Eye (tissue), 1 donor: ENCODE data around the gene RAB10.
A peak's percentile ranks its signal among the peaks of the same experiment; 100 is the strongest.
"Not testable (repeated sequence)": the region's sequence is repeated elsewhere in the genome, so short reads cannot be mapped to it uniquely, and the experiment has no call there.

Source experiments
- DNase-seq: peaks from one replicate; pipeline ENCODE4 v3.0.0-alpha.2; 2015

Gene RAB10

DNA sequence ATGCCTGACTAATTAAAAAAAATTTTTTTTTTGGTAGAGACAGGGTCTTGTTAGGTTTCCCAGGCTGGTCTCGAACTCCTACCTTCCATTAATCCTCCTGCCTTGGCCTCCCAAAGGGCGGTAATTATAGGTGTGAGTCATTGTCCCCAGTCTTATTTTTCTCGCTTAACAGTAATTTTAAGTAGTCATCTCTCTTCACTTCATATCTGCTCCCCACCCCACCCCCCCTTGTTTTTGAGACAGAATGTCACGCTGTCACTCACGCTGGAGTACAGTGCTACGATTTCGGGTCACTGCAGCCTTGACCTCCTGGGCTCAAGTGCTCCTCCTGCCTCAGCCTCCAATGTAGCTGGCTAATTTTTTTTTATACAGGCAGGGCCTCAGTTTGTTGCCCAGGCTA lies 27.7 kb downstream of the RAB10 start:
- DNase-seq, result no peak

DNA sequence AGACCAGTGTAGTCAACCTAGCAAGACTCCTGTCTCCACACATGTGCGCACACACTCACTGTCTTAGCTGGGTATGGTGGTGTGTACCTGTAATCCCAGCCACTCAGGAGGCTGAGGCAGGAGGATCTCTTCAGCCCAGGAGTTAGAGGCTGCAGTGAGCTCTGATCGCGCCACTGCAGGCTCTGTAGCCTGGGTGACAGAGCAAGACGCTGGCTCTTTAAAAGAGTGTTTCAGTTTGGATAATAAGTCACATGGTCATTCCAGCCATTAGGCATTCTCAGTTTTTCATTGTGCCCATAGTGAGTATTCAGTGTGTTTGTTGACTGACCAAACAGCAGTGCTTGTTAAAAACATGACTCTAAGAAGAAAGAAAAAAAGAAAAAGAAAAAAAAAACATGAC lies 31.0 kb downstream of the RAB10 start:
- DNase-seq, result no peak

DNA sequence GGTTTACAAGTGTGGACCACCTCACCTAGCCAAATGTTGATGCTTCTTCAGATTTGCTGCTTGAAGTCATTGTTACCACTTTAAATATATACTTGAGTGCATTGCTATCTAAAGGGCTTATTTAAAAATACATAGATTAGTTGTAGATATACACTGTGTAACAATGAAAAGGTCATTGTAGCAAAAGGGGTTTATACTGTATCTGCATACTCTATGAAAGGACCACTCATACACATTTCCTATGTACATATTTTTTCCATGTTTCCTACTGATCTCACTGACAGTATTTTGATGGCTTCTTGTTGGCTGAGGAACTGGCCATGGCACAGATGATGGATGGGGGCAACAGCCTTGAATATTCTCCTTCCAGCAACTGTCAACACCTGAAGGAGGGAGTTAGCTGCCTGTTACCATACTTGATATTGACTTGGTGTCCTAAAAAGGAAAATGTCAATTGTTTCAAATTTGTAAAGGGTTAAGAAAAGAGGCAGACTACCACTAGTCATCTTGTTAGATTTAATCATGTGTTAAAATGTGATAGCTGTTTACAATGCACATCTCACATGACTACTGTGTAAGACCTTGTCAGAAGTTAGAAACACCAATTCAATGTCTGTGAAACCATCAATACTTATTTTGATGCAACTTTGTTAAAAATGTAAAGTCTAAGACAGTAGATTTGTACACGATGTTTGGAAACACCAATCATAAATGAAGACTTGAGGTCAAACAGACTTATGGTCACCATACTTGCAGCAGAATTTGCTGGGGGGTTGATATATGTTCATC lies 33.5 kb downstream of the RAB10 start:
- no peak for DNase-seq

DNA sequence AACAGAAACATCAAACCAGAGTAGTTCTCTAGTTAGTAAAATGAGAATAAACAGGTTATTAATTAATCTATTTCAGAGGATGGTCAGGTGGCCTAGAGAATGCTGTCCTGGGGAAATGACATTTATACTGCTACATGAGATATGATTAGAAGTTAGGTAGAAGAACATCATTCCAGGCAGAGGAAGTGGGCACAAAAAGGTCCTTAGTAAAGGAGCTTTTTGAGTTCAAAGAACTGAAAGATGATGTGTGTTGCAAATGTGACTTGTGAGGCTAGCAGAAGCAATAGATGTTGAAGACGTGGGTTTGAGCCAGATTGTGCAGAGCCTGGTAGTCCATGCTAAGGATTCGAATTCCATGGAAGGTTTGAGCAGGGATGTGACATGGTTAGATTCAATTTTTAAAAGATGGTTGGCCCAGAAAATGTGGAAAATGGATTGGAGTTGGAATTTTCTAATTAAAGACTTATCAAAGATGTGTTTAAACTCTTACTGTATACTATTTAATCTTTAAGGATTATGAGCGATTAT lies 34.2 kb downstream of the RAB10 start:
- DNase-seq, result no peak

DNA sequence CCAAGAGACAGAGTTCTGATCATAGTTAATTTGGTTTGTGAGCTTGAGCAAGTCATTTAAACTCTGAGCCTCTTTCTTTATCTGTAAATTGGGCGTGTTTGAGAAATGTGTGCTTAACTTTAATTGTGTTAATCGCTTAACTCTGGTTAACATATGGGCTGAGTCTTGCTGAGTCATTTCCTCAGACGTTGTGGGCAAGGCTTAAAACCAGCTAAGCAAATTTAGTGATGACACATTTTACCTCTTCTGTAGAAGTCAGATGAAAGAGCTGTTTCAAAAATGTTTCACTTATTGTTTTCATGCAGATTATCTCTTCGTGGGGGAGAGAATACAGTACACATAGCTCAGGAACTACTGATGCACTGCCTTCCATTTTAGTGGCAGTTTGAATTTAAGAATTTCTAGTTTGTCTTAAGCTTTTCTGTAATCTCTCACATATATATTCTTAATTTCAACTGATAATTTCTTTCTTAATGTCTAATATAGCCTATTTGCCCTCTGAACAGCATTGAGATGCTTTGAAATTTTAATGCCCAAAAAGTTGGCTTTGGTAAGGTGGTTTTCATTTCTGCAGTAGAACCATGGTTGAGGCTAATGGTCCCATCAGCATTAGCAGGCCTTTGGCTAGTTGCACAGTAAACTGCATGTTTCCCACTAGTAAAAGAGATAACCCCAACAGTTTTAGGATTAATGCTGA lies 34.9 kb downstream of the RAB10 start:
- DNase-seq, result peak; percentile 5

DNA sequence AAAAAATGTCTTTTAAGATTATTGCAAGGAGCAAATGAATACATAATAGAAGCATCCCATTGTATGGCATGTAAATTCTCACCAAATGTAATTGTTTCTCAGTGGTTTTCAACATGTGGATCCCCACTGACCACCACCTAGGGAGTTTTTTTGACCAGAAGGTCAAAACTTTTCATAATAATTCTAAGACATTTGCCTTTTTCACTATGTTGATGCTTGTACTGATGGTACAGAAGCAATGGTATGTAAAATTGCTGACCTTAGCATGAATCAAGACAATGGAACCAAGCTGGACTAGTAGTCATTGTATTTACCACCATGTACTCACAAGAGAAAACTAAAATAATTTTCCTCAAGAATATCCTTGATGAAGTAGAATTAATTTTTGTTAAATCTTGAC lies 36.8 kb downstream of the RAB10 start:
- DNase-seq, result no peak

DNA sequence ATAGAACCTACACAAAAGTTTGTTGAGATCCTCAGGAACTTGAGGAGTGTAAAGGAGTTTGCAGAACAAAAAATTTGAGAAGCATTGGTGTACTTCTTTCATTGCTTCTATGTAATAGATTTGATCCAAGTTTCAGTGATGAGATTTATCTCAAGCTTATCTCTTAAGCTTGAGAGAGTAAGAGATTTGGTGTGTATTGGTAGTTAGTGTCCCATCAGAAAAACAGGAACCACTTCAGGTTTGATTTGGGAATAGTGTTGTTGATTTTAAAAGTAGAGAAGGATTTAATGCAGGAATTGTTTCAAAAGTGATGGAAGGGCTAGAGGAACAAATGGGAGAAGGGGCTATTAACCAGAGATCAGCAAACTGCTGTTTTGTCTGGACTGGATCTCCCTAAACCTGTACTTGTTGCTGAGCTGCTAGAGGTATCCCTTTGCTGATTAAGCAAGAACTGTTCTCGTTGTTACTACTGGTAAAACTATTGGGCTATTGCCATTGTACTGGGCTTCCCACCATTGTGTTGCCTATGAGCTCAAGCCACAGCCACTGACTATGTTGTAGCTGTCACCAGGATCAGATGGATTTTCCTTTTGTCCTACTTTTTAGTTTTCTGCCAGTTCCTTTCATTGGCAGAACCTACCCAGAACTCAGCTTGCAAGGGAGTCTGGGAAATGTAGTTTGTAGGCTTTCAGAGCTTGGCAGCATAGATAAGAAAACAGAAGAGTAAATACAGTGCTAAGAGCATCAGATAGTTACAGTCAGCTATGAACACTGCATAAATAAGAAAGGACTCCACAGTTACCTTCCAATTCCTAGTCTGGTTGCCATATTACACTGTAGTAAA lies 39.3 kb downstream of the RAB10 start:
- DNase-seq, result peak; percentile 8

DNA sequence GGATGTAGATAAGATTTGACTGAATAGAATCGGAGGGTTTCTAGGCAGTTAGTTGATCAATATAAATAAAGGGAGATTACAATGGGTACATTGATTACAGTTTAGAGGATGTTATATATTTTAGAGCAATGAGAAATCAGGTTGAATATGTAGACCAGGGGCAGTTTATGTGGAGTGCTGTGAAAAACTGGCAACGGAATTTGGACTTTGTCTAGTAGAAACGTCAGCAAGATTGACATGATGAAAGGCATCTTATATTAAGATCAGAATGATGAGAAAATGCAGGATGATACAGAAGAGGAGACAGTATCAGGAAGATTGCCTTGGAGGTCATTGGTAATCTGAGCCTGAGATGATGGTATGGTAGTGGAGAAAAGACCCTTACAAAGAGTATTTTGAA lies 39.9 kb downstream of the RAB10 start:
- no peak for DNase-seq

DNA sequence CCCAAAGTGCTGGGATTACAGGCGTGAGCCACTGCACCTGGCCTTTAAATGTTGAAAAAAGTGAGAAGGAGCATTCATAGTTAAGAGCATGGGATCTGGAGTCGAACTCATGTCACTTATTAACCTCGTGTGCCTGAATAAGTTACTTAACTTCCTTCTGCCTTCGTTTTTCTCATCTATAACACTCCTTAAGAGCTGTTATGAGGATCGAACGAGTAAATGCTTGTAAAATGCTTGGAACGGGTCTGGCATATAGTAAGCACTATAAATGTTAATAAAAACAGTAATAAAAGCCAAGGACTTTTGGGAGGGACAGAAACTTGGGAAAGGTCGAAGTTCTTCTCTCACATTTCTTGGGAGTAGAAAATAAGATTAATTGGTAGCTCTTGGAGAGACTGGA lies 40.8 kb downstream of the RAB10 start:
- no peak for DNase-seq

DNA sequence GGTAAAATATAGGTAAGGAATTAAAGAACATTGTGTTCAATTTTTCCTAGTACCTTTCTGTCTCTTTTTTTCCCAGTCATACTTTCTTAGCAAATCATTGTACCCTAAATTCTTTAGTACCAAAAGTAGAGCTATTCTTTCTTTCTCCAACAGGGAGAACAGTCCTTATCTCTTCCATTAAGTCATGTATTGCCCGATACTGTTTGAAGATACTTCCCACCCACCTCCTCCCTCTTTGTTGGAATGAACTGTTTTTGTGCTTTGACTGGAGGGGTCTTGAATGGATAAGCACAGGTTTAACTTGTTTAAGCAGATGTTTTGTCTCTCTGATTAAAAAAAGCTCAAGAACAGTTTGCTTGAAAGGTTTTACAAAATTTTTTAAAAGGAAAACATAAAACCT lies 41.3 kb downstream of the RAB10 start:
- no peak for DNase-seq

DNA sequence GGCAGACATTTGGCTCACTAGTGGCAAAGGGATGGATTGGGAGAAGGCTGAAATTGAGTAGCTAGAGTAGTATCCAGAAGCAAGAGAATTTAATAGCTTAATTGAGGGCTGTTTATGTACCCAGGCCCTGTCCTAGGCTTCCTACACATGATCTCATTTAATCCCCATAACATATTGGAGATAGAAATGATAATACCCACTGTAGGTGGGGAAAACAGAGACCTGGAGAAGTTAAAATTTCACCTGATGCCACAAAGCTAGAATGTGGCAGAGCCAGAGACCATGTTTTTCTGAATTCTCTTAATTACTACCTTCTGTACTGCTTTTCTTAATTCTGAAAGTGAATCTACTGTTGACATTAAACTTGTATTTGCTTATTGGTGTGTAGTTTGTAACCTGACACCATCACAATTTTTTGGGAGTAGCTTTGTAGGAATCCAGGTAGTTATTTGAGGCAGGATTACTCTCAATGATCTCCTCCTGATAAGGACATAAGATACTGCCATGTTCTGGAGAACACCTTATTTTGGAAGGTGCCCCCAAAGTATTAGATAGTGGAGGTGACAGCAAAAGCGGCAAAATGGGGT lies 42.2 kb downstream of the RAB10 start:
- DNase-seq, result no peak

DNA sequence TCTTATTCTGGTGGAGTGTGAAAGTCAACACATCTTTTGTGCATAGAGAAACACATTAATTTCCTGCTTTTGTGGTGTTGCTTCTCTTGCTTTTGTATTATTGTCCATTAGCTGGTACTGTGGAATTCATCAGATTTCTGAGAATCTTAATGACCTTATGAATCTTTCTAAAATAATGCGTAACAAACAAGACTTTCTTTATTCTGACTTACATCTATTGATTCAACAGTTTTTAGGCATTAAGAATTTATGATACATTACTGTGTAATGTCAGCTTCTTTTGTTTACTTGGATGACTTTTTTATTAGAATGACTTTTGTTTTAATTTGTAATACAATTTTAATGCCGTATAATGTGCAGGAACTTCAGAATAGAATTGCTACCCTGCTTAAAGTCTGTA lies 43.4 kb downstream of the RAB10 start:
- DNase-seq, result no peak

DNA sequence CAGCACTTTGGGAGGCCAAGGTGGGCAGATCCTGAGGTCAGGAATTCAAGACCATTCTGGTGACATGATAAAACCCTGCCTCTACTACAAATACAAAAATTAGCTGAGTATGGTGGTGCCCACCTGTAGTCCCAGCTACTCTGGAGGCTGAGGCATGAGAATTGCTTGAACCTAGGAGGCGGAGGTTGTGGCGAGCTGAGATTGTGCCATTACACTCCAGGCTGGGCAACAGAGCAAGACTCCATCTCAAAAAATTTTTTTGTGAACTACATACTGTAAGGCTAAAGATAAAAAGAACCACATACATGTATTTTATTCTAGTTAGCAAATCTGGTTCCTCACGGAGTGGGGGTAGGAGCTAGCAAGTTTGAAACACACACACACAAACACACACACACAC lies 45.1 kb downstream of the RAB10 start:
- DNase-seq, result no peak

DNA sequence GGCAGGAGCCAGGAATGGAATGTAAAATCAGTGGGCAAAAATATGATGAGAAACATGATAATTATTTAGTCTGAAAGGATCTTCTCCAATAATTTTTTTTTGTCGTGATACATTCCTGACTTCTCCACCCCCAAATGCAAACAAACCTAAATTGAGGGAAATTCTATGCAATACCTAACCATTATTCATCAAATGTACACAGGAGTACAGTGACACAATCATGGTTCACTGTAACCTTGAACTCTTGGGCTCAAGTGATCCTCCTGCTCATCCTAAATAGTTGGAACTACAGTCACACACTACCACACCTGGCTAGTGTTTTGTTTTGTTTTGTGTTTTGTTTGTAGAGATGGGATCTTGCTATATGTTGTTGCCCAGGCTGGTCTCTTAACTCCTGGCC lies 46.5 kb downstream of the RAB10 start:
- no peak for DNase-seq

DNA sequence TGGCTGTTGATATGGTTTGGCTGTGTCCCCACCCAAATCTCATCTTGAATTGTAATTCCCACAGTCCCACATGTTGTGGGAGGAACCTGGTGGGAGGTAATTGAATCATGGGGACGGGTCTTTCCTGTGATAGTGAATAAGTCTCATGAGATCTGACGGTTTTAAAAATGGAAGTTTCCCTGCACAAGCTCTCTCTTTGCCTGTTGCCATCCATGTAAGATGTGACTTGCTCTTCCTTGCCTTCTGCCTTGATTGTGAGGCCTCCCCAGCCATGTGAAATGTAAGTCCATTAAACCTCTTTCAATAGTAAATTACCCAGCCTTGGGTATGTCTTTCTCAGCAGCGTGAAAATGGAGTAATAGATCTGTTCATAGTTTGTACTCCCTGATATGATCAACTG lies 47.0 kb downstream of the RAB10 start:
- DNase-seq, result not testable (repeated sequence)

DNA sequence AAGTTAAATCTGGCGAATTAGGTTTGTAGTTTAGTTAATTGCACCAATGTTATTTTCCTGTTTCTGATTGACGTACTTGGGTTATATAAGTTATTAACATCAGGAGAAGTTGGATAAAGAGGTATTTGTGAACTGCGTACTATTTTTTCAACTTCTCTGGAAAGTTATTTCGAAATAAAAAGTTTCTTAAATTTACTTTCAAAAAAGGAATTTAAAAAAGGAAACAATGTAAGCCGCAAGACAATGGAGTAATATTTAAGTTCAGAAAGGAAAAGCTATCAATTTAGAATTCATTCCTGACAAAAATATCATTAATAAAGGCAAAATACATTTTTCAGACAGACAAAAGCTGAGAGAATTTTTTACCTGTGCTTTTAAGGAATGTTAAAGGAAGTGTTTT lies 47.7 kb downstream of the RAB10 start:
- DNase-seq, result no peak

DNA sequence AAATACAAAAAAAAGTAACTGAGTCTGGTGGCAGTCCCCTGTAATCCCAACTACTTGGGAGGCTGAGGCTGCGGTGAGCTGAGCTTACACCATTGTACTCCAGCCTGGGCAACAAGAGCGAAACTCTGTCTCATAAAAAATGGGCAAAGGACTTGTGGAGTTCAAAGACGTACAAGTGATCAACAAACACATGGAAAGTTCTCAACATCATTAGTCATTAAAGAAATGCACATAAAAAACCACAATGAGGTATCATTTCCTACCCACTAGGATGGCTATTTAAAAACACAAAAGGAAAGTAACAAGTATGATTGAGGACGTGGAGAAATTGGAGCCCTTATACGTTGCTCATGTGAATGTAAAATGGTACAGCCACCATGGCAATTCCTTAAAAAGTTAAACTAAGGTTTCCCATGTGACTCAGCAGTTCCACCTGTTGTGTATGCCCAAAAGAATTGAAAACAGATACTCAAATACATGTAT lies 52.3 kb downstream of the RAB10 start:
- DNase-seq, result no peak

DNA sequence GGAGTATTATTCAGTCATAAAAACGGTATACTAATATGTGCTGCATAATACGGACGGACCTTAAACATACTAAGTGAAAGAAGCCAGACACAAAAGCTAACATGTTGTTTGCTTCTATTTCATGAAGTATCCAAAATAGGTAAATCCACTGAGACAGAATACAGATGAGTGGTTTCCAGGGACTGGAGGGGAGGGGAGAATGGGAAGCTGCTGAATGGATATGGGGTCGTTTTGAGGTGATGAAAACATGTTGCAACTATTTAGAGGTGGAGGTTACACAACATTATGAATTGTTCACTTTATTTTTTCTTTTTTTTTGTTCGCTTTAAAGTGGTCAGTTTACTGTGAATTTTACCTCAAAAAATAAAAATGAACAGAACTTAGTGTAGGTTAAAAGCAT lies 52.9 kb downstream of the RAB10 start:
- no peak for DNase-seq

DNA sequence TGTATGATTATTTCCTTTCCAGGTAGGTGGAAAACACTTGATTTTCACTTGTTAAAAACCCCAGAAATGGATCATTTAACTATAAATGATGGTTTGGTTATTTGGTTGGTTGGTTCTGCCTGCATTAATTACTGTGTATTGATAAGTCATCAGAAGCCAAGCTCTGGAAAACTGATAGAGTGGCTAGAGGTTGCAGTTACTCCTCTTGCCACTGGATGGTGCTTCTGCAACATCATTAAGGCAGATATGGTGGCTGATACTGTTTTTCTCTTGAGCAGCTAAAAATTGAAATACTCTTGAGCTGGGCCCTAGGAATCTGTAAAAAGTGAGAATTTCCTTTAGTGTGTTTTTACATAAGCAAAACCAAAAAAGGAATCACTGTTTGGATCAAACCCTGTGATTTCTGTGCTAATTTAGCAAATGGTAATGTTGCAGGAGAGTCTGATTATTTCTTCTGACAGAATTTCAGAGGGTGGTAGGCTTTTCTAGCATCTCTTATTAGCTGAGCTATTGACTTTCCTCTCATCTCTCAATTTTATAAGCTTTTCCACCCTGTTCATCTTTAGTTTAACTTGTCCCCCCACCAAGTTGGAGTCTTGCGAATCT lies 54.3 kb downstream of the RAB10 start:
- peak; percentile 38 for DNase-seq

DNA sequence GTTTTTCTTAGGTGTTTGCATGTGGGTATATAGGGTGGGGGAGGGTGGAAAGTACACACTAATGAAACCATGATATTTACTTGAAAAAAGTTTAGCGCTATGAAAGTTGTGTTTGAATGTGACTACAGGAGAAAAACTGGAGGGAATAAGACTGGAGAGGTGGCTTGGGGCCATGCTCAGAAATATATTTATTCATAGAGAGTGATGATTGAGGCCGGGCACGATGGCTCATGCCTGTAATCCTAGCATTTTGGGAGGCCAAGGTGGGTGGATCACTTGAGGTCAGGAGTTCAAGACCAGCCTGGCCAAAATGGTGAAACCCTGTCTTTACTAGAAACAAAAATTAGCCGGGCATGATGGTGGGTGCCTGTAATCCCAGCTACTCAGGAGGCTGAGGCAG lies 55.0 kb downstream of the RAB10 start:
- DNase-seq, result not testable (repeated sequence)

DNA sequence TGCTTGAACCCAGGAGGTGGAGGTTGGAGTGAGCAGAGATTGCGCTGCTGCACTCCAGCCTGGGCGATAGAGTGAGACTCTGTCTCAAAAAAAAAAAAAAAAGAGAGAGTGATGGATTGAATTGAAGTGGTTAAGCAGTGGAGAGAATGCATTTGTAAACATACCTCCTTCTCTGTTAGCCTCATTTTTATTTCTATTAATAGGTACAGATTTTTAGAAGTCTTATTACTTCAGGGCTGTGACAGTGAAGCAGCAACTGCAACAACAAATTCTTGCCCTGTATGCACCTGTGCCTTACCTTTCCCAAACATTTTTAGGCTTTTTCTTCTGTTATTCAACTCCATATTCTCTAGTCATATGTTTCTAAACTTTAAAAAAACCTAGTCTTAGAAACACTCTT lies 55.5 kb downstream of the RAB10 start:
- DNase-seq, result no peak

DNA sequence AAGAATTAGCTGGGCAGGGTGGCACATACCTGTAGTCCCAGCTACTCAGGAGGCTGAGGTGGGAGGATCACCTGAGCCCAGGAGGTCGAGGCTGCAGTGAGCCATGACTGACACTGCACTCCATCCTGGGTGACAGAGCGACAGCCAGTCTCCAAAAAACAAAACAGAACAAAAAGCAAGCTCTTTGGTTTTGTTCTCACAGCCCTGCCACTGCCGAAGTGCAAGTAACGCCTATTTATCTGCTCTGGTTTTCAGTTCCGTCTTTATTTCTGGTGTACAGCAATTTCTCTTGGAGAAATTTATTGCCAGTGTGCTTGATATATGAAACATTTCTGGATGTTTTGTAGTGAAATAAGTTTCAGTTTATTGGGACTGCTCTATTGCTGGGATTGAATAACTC lies 61.9 kb downstream of the RAB10 start:
- DNase-seq, result no peak

DNA sequence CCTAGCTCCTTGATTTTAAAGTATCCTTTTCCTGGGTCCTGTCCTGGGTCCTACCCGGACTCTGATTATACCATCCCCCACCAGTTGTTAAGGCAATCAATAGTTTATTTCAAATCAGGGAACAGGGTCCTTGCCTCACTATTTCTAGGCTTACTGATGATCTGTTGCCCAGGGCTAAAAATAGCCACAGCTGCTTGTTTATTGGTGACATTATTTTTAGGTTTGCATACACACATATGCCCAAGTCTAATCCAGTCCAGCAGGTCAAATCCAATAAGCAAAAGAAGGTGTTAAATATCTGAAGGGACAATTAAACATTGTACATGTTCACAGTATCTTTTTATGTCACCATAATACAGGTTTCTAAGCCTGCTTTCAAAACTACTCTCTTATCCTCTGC lies 66.0 kb downstream of the RAB10 start:
- no peak for DNase-seq
